GM19240 (cell line): ENCODE results near the gene PPP1R8.
A peak's percentile ranks its signal among the peaks of the same experiment; 100 is the strongest.
"Not testable (repeated sequence)": the region's sequence is repeated elsewhere in the genome, so short reads cannot be mapped to it uniquely, and the experiment has no call there.

Experiments used
- DNase-seq: peaks from one replicate; pipeline ENCODE4 v3.0.0; 2011; ENCODE audit warnings: low spot score; ENCODE audit not compliant: insufficient read length

The PPP1R8 gene

DNA sequence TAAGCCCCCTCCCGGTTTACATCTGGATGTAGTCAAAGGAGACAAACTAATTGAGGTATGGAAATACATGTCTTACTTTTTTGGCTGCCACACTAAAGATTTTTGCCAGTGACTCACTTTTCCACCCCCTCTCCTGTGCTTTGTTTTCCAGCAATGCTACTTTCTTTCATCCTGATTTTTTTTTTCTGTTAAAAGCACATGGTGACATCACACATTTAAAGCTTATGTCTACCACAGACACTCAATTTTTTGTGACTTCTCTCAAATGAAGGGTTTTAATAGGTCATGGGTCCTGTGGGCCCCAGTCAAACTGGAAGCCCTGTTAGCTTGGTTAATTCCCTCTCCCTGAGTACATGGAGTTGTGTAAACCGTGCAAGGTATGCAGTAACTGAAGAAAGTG is 2.2 kb downstream of the PPP1R8 start:
- no peak for DNase-seq

DNA sequence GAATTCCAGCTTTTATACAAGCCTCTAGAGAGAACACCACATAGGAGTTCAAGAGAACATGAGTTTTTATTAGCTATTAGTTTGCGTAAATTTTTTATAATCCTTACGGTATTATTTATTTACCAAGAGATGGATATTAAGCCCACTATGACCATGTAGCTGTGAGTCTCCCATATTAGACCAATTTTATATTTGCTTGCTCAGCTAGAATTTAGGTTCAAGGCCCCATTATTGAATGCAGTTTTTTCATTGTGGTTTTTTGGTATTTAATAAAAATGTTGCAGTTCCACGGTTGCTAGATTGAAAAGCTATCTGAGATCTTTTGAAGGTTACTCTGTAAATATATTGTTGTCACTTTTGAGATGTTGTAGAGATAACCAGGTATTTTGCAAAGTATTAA is 2.9 kb downstream of the PPP1R8 start:
- DNase-seq = no peak

GRCh38 chr1:27835046-27835445 is 4.5 kb downstream of the PPP1R8 start:
- no peak for DNase-seq

DNA sequence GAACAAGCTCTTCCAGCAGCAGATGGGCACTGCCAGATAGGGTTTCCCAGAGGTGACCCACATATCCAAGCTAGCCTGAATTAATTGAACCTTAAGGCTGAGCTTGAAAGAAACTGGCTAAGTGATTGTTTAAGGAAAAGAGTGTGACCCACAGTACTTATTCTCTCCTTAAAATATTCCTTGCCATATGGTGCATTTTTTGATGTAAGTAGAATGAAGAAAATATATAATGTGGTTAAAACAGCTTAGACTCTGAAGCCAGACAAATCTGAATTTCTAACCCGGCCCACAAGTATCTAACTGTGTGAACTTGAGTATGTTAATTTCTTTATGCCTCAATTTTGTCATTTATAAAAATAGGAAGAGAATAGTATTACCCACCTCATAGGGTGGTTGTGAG is 4.9 kb downstream of the PPP1R8 start:
- no peak for DNase-seq

- no peak for DNase-seq
These were observed 19.4 kb downstream of the PPP1R8 start for GRCh38 chr1:27849951-27850350.

GRCh38 chr1:27855085-27855484 is 24.5 kb downstream of the PPP1R8 start:
- DNase-seq = no peak

DNA sequence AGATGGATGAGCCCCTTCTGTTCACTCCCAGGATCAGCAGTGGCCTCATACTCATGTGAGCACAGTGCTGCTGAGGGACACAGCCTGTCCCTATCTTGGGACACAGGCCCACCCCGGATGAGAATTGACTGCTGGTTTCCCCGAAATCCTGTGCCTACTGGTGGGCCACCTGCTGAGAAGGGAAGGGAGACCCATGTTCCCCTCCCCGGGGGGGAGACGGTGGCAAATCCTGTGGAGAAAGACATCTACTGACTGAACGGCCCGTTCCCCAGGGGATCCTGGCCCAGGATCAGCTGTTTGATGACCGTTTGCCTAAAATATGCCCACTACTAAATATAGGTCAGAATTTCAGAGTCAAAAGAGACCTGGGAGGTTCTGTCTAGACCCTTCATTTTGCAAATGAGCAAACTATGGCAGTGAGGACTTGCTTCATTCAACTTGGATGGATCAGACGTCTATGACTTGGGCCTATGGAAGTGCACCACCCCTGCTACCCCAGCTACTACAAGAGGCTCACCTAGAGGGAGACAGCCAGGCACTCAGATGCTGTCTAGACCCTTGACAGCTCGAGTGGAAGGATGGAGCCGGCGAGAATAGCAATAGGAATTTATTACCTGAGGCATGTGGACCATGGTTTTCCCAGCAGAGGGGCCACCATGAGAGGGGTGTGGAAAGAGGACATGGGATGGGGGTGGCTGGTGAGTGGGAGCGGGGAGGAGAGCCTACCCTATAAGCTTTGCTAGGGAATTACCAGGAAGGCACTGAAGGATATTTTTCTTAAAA is 26.2 kb downstream of the PPP1R8 start:
- no peak for DNase-seq

- not testable (repeated sequence) for DNase-seq
These were observed 27.0 kb downstream of the PPP1R8 start for GRCh38 chr1:27857552-27857951.

- peak; percentile 83 for DNase-seq
These were observed 27.7 kb downstream of the PPP1R8 start for GRCh38 chr1:27858072-27858948.

- DNase-seq = no peak
These were observed 28.5 kb downstream of the PPP1R8 start for GRCh38 chr1:27858949-27859576.

DNA sequence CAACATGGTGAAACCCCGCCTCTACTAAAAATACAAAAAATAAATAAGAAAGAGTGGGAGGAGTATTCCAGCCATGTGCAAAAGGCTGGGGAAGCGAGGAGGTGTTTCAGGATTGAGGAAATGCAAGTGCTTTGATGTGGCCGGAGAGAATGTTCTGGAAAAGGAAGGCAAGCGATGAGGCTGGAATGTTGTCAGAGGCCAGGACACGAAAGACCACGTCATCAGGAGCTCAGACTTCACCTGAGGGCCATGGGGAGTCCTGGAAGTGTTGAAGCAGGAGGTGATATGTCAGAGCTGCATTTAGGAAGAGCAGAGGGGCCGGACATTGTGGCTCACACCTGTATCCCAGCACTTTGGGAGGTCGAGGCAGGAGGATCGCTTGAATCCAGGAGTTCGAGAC is 30.9 kb downstream of the PPP1R8 start:
- no peak for DNase-seq

GRCh38 chr1:27862004-27862403 is 31.4 kb downstream of the PPP1R8 start:
- no peak for DNase-seq

DNA sequence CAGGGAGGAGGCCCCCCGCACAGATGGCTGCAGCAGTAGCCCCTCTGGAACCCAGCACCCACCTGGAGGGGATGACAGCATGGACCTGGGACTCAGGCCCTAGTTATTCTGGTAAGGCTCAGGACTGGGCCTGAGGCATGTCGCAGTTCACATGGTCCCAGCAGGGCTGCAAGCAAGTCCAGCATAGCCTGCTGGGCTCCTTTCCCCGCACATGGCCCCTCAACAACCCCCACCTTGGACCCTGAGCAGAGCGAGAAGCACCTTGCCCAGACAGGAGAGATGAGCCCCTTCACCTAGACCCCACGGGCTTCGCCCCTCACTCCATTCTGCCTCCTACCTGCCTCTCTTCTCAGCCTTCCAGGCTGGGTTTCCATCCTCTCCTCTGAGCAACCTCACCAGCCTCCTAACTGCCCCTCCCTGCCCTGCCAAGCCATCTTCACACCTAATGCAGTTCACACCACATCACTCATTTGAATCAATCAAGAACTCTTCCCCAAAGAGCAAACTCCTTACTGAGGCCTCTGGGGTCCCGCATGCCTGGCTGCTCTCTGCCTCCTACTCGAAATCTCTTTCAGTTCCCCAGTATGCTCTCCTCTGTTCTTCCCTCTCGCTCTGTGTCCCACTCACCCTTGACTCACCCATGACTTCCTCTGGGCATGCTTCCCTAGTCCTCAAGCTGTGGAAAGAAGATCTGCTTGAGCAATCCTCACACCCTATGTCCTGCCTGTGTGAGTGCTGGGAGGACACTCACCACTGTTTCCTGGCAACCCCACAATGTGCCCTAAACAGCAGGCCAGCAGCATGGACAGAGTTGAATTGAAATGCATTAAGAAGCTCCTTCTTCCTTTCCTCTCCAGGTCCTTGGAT is 32.3 kb downstream of the PPP1R8 start:
- DNase-seq = no peak

- no peak for DNase-seq
These were observed 32.9 kb downstream of the PPP1R8 start for GRCh38 chr1:27863538-27863915.

- no peak for DNase-seq
These were observed 33.8 kb downstream of the PPP1R8 start for GRCh38 chr1:27864264-27864895.

DNA sequence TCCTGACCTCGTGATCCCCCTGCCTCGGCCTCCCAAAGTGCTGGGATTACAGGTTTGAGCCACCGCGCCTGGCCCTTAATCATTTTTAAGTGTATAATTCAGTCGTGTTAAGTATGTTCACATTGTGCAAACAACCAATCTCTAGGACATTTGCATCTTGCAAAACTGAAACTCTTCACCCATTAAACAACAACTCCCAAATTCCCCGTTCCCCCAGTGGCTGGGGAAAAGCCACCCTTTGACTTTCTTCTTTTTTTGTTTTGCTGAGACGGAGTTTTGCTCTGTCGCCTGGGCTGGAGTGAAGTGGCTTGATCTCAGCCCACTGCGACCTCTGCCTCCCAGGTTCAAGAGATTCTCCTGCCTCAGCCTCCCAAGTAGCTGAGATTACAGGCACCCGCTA is 35.2 kb downstream of the PPP1R8 start:
- DNase-seq = no peak

- no peak for DNase-seq
These were observed 38.0 kb downstream of the PPP1R8 start for GRCh38 chr1:27868556-27868931.

DNA sequence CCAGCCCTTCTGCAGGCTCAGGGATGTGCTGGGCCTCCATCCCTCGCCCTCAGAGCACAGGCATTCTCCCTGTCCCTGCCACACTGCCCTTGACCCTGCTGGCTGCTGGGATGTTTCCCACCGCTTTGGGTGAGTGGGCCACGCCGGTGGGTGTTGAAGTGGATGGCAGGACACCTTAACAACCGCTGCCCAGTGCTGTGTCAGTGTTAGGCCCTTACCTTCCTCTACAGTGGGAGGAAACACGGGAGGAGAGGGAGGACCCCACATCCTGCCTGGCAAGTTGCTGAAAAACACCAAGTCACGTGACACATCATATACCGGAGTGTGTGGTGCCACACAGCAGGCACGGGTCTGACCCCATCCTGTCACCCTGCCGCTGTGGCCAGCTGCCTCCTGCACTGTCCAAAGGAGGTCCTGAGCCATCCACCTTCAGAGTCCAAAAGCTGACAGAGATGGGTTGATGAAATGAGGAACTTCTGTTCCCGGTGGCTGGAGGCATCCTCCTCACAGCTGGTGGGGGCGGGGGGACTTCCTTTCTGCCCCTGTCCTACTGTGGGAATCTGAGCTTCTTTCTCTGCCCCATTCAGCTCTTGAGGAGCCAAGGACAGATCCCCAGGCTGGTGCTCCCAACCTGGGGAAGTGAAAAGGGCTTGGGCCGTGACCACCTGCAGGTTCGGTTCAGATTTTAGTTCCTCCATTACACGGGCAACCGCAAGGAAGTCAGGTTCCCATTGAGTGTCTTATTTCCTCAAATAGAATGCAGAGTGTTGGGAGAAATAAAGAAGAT is 38.5 kb downstream of the PPP1R8 start:
- DNase-seq = no peak

DNA sequence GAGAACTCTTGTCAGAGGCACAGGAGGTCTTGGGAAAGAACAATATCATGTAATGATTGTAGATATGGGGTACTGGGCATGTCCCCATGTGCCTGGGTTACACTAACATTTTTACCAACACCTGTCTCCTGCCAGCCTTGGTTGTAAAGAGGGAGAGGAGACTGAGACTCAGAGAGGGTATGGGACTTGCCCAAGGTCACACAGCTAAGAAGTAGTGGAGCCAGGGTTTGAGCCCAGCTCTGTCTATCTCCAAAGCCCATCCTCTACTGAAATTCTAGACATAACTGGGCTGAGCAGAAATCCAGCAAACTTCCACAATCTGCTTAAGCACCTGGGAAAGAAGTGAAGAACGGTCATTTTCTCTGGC is 39.1 kb downstream of the PPP1R8 start:
- no peak for DNase-seq

- not testable (repeated sequence) for DNase-seq
These were observed 40.5 kb downstream of the PPP1R8 start for GRCh38 chr1:27871076-27871475.
